Activated naive CD4-positive, alpha-beta T cell treated with anti-CD3 and anti-CD28 coated beads, Interleukin-2, amount 50 U/mL, for 16 hours (primary cell): ENCODE results near the gene ROBO2.

Experiments
- DNase-seq: peaks from one replicate; pipeline ENCODE4 v3.0.0-alpha.2; 2020

Gene ROBO2, protein sequence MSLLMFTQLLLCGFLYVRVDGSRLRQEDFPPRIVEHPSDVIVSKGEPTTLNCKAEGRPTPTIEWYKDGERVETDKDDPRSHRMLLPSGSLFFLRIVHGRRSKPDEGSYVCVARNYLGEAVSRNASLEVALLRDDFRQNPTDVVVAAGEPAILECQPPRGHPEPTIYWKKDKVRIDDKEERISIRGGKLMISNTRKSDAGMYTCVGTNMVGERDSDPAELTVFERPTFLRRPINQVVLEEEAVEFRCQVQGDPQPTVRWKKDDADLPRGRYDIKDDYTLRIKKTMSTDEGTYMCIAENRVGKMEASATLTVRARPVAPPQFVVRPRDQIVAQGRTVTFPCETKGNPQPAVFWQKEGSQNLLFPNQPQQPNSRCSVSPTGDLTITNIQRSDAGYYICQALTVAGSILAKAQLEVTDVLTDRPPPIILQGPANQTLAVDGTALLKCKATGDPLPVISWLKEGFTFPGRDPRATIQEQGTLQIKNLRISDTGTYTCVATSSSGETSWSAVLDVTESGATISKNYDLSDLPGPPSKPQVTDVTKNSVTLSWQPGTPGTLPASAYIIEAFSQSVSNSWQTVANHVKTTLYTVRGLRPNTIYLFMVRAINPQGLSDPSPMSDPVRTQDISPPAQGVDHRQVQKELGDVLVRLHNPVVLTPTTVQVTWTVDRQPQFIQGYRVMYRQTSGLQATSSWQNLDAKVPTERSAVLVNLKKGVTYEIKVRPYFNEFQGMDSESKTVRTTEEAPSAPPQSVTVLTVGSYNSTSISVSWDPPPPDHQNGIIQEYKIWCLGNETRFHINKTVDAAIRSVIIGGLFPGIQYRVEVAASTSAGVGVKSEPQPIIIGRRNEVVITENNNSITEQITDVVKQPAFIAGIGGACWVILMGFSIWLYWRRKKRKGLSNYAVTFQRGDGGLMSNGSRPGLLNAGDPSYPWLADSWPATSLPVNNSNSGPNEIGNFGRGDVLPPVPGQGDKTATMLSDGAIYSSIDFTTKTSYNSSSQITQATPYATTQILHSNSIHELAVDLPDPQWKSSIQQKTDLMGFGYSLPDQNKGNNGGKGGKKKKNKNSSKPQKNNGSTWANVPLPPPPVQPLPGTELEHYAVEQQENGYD (N-terminal part only)

DNA sequence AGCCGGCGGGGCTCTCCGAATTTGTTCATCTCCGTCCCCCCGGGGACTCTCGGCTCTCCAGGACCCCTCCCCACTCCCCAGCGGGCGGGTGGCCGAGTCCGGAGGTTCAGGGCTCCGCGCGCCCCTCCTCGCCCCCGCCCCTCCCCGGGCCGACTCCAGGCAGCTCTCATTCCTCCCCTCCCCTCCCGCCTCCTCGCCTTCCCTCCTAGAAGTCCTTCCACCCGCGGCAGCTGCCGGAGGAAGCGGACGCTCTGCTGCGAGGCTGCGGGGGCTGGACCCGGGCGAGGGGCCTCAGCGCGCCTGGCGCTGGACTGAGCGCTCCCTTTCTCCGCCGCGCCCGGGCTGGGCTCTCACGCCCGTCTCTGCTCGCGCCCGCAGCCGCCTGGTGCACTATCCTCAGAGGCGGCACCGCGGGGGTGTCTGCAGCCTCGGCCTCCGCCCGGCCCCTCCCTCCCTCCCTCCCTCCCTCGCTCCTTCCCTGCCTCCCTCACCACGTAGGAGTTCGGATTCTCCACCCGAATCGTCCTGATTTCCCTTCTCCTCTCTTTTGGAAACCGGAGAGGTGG, at the start of gene ROBO2:
ROBO2 (plus strand) TSS at position 494 of the 566 bp plus-strand sequence. CDS start 687 bp downstream, outside the sequence.
- no peak for DNase-seq

DNA sequence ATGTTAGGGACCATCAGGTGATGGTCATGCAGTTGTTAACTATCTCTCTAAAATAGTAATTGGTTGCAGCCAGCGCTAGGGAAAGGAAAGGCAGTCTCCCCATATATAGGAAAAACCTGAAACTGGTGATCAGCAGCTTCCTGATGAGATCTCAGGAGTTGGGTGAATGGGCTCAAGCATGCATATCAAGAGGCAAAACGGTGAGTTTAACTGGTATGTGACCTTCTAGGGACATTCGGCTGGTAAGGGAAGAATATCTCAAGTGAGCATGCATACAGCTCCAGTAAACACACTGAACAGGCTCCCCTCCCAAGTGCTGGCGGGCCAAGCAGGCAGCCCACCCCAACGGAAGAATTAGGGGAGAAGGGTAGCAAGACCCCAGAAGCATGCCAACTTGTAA, 49.3 kb upstream of the ROBO2 start:
- no peak for DNase-seq

DNA sequence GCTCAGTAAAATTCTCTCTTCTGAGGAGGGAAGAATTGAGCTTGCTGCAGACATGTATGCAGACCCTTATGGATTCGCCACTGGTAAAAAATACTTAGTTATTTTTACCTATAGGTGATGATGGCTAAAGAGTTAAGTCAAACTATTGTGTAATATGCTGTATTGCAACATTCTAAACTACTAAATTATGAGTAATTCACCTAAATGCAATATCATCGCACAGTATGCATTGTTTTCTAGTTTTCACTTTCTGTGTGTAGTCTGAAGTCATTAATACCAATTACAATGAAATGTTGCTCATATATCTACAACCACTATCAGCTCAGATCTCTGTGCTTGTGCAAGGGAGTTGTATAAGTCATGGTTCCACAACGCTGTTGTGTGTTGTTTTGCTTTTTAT, 48.7 kb upstream of the ROBO2 start:
- no peak for DNase-seq

DNA sequence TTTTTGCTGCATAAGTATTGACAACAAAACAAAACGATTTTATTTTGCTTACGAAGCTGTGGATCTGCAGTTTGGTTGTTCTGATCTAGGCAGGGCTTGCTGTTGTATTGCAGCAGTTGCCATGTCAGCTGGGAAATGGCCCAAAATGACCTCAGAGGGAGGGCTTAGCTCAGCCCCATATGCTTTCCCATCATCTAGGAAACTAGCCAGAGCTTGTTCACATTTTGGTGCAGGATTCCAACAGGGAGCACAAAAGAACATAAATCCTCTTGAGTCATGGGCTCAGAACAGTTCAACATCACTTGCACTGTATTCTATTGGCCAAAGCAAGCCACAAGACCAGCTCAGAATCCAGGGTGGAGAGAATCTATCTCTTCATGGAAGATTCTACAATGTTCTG, 42.2 kb upstream of the ROBO2 start:
- DNase-seq: no peak

DNA sequence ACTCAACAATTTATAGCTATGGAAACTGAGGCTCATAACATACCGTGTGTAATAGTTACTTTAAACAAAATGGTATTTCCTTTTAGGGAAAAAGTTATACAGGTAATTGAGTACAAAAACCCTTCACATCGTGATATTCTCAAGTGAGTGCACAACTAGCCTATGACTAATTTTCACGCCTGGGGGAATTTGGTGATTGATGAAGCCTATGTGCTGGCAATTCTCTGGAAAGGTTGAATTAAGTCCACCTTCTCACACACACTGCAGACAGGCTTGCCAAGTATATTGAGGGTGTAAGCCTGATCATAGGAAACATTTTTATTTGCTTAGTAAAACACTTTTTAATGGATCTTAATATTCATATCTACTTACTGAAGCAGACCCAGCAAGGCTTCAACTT, 41.3 kb upstream of the ROBO2 start:
- no peak for DNase-seq

DNA sequence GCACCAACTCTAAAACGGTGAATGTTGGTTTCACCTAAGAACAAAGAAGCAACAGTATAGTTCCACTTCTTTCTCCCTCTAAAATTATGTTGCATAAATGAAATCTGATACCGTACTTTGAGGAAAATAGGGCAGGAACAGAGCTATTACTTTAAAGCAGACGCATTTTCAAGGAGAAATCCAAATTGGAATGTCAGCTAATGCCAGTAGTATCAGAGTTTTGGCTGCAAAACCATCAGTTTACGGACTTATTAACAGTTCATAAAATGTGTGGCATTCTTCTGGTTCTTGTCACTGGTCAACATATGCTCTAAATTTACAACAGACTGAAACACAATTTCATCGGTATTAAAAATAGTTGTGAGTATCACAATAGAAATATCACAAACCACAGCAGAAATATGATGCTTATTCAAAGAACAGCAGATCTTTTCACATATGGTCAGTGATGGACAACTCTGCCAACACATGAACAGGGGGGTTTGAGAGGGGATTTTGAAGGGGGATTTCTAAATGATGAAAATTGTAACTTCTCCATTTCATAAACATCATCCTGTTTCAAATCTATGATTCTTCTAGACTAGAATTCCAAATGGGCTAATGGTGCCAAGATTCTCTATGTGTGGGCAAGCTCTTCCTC, 38.7 kb upstream of the ROBO2 start:
- no peak for DNase-seq

DNA sequence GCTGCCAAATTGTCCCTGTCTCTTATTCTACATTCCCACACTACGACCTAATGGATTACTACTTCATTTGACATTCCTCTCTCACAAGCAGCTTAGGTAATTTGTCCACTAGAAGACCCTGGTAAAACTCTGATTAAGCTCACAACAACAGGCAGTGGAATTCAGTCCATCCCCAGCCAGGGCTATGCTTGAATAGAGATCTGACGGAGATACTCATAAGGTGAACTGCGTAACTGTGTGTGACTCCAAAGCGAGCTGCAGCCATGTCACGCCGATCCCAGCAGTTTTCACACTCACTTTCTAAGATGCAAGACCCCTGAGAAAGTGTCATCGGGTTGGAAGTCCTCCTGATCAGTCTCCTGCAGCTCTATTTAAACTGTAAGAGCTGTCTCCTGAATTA, 25.7 kb upstream of the ROBO2 start:
- no peak for DNase-seq

DNA sequence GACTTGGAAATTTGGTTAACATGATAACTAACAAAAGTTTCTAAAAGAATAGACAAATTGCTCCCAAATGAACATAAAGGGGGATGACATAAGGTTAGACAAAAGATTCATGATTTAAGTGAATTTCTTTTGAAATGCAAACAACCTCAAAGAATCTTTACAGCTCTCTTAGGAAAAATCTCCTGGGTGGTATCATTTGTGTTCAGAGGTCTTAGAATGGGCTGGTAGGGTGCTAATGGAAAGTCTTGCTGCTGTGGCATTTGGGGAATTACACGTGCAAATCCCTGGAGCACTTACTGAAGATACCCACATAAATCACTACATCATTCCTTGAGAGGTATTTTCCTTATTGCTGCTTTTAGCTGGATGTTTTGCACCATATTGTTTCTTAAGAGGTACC, 14.4 kb upstream of the ROBO2 start:
- DNase-seq: no peak

DNA sequence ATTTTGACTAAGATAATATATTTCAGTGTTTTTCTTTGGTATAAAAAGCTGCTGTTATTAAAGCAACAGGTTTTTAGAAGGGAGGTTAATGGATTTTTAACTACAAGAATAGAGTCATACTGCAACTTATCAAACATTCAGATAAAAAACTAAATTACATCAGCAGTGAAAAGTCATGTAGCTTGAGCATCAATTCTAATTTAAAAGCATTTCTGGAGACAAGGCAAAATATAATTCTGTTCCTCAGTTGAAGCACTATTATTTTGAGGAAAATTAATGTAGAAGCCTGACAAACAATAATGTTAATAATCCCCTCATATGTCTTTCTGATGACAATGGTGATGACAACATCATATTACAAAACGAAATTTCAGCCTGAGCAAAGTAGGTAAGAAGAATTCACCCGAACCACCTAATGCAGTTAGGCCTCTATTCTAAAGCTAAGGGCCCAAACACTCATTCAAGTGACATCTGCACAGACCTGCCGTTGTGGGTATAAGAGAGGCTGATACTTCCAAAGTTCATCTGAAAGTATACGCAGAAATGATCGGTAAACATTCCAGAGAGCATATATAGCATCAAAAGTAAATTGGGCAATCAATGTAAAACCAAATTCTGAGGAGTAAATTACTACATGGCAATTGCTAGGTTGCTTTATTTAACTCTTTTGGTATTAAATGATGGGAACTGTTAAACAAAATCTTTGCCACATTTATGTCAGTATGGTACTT, 12.8 kb upstream of the ROBO2 start:
- no peak for DNase-seq

DNA sequence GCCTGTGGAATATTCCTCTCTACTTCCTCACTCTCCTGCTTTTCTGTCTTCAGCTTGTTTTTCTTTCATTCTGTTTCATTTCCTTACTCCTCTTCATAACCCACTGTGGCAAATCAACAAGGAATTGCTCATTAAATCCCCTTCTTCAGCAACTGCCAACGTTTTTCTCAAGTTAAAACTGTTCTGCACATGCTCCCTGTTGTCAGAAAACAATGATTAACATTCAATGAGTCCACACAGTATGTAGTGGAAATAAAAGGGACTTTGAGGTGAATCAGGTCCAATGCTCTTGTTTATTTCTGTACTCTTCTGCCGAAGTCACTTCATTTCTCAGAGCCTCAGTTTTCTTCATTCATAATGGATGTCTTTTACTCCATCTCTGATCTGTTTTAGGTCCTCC, 11.9 kb upstream of the ROBO2 start:
- no peak for DNase-seq

DNA sequence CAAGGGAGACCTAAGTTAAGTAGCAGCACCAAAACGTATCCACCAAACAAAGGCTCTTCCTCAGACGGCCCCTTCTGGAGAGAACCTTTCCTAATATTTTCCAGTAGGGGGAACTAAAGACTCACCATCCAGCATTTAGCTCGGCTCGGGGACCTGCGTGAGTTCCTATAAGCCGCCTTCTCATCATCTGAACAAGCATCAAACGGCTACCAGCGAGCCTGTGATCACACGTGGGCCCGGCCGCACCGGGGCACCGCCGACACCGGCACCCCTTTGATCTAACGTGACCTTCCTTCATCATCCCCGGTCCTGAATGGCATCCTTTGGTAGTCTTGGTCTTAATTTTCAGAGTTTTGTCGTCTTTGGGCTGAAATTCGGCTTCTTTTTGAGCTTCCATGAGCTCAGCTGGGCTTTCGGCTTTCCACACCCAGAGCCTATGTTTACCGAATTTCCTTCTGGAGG, 1.4 kb upstream of the ROBO2 start:
- no peak for DNase-seq

DNA sequence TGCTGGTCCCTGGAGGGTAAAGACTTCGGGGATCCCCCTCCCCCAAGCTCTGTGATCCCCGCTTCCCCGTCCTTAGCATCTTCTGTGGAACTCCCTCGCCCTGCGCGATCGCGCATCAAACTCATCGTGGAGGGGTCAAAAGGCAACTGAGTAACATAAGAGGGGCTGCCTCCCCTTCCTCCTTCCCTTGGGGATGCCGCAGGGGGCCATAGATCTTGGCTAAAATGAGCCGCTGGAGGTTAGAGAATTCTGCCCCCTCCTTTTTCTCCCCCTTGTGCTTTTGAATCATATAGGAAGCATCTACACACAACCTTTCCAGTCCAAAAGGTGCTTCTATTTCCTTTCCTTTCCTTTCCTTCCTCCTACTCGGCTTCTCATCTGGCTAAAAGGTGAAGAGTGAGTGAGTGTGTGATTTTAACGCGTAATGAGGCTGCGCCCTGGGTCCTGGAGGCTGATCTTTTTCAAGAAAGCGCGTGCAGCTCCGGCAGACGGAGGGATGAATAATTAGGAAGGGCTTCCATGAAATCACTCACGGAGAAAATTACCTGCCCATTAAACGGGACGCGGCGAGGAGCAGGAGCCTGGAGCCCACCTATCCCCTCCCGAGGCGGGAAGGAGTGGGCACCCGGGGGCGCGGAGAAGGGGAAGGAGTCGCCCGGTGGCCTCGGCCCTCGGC, 831 bp upstream of the ROBO2 start:
- DNase-seq: no peak

DNA sequence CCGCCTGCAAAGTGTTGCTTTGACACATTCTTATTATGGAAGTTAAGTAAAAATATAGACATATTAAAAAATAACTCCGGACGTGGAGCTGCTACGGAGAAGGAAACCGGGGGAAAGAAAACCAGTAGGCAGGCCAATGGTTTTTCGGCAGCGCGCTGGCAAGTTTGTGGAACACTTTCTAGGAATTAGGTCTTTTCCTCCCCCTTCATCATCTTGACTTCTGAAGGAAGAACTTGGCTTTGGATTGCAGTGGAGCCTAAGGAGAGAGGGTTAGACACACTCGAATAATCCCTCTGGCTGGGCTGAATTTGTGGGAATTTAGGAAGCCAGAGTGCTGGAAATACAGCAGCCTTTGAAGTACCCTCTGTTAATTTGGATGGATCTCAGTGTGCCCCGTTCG, 317 bp downstream of the ROBO2 start:
- no peak for DNase-seq

DNA sequence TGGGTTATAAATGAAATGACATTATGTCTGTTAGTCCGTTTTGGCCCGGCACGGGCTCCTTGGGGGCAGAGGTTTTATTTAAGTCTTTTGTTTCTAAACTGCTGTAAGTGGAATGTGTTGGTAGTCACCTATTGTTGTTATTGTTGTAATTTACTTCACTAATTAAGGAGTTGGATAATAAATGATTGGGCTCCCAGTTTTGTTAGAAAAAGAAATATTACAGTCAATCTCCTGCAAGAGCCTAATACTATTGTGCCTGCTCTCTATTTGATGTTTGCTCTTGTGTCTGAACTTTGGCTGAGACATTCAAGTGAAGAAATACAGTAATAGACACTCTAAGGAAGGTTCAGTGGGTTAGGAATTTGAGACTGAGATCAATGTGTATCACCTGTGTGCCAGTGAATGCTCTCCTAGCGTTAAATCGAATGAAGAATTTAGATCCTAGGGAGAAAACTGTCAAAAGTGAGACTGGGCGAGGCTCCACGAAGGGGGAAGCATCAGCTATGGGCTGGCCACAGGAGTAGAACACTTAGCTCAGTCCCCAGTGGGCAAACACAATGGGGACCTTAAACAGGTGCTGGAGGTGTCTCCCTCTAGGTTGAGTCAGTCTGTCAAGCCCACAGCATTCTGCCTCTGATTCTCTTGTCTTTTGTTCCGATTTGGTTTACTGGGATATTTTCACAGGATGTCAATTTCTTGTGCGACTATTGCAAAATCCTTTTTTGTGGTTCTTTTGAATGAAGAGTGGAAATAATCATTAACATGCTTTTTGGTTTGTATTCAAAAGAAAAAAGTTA, 1.2 kb downstream of the ROBO2 start:
- no peak for DNase-seq

DNA sequence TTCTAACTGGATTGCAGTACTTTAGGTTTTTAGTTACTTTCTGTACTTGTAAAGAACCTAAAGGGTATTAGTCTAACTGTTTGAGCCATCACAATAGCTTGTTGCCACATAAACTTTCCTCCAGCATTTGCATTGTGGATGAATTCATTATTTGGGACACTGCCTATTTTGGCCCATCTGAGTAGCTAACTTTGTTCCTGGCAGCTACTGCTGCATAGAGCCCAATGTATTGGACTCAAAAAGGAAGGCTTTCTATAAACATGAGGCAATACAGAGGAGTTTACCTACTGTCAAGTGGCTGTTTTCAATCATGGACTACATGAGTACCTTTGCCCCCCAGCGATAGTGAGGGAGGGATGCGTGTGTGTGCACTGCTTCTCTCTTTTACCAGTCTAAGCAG, 1.9 kb downstream of the ROBO2 start:
- DNase-seq: no peak

DNA sequence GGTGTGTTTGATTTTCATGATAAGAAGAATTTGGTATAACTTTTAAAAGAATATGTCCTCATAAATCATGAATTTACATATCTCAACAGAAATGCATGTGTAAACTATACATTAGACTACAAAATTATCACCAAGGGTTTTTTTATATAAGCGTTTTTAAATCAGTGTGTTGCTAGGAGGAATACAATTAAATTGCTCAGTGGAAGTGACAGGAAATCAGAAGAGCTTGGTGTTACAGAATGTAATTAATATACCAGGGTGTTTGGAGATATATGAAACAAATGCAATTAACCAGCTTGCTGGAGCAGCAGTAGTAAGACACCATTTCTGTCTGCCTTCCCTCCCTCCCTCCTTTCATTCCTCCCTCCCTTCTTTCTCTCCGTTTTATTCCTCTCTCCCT, 2.4 kb downstream of the ROBO2 start:
- no peak for DNase-seq

DNA sequence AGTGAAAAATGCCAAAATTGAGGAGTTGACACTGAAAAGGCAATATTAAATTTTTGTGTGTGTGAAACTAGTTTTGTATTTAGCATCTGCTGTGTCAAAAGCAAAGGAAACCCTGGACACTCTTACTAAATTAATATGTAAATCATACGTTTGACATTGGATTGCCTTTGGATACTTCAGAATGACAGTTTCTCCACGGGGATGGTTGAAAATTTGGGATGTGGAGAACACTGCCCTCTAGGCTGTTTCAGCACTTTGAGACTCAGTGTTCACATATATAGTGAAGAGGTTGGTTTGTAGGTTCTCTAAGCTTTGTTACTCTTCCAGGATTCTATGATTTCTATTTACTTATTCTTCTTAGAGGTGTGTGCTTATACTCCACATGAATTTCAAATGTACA, 3.0 kb downstream of the ROBO2 start:
- no peak for DNase-seq

DNA sequence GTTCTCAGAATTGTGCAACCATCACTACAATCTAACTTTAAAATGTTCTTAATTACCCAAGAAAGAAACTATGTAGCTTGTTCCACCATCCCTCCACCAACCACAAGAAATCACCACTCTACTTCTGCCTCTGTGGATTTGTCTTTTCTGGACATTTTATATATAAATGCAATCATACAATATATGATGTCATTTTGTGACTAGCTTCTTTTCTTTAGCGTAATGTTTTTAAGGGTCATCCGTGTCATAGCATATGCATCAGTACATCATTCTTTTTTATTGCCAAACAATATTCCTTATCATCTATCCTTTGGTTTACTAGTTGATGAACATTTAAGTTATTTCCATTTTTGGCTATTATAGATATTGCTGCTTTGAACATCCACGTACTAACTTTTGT, 5.8 kb downstream of the ROBO2 start:
- no peak for DNase-seq

DNA sequence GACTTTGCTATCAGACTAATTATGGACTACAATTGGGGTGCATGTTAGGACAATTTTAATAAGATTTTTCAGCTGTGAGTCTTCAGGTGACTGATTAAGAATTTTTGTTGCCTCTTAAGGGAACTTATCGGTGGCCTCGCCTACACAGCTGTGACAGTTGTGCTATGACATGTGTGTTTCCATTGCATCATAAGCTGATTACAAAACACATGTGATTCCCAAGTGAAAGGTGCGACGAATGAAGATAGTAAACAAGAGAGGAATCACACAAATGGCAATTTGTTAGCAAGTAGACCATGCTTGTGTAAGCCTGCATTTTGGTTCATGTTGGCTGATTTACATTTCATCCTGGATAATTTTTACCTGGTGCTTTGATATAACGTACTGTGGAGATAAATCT, 8.3 kb downstream of the ROBO2 start:
- no peak for DNase-seq

DNA sequence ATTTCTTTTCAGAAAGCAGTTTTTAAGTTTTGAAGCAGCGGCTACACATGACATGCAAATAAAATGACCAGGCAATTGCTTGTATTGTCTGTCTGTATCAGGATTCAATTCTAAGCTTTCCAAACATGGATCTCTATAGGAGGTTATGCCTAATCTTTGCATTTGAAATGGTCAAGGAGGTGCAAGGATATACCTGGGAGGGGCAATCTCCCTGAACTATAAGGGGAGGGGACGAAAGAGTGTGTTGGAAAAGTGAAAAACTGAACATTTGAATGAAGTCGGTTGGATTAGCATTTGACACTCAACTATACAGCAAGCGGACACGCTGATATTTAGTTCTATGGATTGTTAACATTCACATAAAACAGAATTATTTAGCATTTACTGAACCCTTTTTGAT, 11.7 kb downstream of the ROBO2 start:
- DNase-seq: no peak
